HG03342 (cell line): ENCODE data around the gene BRPF1.
A peak's percentile ranks its signal among the peaks of the same experiment; 100 is the strongest.

Experiments used
- ATAC-seq: cut with Tn5 transposase; IDR thresholded peaks from one replicate; pipeline ENCODE4 v1.9.1; 2021; ENCODE audit warnings: mild to moderate bottlenecking, moderate library complexity; ENCODE audit not compliant: unreplicated experiment

The BRPF1 gene, protein sequence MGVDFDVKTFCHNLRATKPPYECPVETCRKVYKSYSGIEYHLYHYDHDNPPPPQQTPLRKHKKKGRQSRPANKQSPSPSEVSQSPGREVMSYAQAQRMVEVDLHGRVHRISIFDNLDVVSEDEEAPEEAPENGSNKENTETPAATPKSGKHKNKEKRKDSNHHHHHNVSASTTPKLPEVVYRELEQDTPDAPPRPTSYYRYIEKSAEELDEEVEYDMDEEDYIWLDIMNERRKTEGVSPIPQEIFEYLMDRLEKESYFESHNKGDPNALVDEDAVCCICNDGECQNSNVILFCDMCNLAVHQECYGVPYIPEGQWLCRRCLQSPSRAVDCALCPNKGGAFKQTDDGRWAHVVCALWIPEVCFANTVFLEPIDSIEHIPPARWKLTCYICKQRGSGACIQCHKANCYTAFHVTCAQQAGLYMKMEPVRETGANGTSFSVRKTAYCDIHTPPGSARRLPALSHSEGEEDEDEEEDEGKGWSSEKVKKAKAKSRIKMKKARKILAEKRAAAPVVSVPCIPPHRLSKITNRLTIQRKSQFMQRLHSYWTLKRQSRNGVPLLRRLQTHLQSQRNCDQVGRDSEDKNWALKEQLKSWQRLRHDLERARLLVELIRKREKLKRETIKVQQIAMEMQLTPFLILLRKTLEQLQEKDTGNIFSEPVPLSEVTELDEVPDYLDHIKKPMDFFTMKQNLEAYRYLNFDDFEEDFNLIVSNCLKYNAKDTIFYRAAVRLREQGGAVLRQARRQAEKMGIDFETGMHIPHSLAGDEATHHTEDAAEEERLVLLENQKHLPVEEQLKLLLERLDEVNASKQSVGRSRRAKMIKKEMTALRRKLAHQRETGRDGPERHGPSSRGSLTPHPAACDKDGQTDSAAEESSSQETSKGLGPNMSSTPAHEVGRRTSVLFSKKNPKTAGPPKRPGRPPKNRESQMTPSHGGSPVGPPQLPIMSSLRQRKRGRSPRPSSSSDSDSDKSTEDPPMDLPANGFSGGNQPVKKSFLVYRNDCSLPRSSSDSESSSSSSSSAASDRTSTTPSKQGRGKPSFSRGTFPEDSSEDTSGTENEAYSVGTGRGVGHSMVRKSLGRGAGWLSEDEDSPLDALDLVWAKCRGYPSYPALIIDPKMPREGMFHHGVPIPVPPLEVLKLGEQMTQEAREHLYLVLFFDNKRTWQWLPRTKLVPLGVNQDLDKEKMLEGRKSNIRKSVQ (N-terminal part only)

GRCh38 chr3:9731206-9732079 is at the start of gene BRPF1:
BRPF1 (plus strand) TSS chr3:9731735; CDS start chr3:9734141, 2,406 bp downstream.
- ATAC-seq: peak; percentile 92

GRCh38 chr3:9682096-9682495 is 49.4 kb upstream of the BRPF1 start:
- ATAC-seq: no peak

- no peak for ATAC-seq
Observed at GRCh38 chr3:9683426-9683825, 48.1 kb upstream of the BRPF1 start.

DNA sequence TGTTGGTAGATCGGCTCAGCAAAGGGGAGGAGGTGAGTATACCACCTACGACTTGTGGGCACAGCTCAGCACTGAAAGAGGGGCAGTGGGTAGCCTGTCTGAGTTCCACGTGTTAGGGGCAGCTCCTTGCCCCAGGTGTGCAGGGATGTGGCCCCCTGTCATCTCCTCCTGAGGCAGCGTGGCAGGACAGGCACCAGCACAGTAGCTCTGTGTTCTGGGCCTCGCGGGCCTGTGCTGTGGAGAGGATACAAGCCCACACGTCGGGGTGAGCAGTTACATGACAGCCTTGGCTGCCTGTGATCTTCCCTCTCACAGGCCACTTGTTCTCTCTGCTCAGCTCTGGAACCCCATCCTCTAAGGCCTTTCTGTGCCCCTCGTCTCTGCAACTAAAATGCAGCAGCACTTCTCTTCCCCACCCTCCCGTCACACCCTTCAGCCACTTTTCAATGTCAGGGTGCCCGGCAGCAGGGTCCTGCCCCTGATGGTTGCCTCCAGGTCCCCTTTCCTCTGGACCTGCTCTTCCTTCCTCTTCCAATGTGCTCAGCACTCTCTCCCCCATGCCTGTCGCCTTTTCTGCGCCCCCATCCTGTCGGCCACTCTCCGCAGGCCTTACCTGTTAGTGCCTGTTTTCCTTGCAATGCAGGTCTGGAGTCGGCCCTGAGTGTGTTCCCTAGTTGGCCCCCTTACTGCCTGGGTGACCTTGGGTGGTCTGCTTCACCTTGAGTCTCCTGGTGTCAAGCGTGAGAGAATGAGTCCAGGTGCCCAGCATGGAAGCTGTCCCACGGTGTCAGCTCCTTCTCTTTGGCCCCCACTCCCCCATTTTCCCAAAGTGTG is 46.1 kb upstream of the BRPF1 start:
- no peak for ATAC-seq

DNA sequence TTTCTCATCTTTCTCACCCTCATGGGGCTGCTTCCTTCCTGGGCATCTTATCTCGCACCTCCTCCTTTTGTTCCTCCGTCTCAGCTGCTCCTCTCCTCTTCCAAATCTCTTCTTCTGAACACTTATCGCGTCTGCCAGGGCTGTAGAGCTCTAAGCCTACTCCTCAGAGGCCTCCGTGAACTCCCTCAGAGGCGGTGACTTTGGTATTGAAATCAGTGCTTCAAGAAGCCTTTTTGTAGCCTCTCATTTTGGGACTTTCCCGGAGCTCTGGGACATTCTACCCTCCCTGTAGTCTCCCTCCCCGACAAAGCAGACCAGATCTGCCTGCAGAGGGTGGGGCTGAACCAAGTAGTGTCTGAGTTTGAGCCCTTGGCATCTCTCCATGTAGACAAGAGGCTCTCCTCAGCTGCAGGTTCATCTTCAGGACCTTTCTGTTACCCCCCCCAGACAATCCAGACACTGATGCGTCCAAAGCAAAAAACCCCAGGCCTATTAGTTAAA is 45.4 kb upstream of the BRPF1 start:
- no peak for ATAC-seq

DNA sequence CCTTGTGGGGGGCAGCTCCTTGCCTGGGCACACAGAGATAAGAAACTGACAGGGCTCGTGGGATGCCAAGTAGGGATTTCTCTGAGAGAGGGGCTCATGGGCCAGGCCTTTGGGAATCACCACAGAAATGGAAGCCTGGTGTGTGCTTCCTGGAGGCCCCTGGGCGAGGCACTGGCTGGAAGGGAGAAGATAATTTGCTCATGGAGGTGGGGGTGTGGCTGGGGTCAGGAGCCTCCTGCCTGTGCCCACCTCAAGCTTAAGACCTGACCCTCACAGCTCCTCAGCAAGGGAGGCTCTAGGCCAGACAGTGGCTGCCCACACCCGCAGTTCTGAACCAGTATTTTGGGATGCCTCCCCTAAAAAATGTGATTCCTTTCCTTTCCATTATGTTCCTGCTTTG is 44.8 kb upstream of the BRPF1 start:
- ATAC-seq: no peak

- ATAC-seq: no peak
Observed at GRCh38 chr3:9687514-9687913, 44.0 kb upstream of the BRPF1 start.

- ATAC-seq: no peak
Observed at GRCh38 chr3:9688961-9689360, 42.6 kb upstream of the BRPF1 start.

- ATAC-seq: no peak
Observed at GRCh38 chr3:9689757-9690156, 41.8 kb upstream of the BRPF1 start.

- peak; percentile 98 for ATAC-seq
Observed at GRCh38 chr3:9690451-9691450, 40.8 kb upstream of the BRPF1 start.

- ATAC-seq: no peak
Observed at GRCh38 chr3:9691636-9692035, 39.9 kb upstream of the BRPF1 start.

- ATAC-seq: no peak
Observed at GRCh38 chr3:9692416-9692815, 39.1 kb upstream of the BRPF1 start.

DNA sequence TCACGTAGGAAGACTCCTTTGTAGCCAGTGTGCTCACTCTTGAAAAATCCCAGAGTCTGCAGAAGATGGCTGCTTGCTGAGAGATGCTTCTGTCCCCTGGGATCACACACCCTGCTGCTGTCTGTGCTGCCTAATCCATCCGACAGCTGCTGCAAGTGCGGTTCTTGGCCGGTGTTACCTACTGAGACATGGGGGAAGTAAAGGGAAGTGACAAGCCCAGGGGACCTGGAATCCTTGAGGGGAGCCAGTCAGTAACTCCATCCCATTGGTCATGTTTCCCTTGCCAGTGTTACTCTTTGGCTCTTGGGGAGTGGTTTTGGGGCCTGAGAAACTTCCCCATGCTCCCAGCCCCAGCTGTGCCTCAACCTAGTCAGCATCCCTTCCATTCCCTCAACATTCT is 36.2 kb upstream of the BRPF1 start:
- ATAC-seq: no peak

DNA sequence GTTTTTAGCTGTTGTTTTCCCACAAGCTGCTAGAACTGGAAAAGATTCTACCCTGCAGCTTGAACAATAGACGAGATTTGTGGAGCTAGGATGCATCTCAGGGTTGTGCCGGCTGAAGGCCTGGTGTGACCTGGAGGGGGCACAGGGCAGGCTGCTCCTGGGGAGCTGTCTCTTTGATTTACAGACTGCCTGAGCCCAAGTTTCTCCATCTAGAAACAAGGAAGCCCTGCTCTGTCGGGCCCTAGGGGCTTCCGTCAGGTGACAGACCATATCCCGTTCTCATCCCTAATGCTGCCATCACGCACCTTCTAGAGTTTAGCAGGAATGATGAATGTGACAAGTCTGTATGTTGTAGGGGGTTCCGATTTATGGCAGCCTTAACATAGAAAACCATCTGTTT is 35.8 kb upstream of the BRPF1 start:
- ATAC-seq: no peak

DNA sequence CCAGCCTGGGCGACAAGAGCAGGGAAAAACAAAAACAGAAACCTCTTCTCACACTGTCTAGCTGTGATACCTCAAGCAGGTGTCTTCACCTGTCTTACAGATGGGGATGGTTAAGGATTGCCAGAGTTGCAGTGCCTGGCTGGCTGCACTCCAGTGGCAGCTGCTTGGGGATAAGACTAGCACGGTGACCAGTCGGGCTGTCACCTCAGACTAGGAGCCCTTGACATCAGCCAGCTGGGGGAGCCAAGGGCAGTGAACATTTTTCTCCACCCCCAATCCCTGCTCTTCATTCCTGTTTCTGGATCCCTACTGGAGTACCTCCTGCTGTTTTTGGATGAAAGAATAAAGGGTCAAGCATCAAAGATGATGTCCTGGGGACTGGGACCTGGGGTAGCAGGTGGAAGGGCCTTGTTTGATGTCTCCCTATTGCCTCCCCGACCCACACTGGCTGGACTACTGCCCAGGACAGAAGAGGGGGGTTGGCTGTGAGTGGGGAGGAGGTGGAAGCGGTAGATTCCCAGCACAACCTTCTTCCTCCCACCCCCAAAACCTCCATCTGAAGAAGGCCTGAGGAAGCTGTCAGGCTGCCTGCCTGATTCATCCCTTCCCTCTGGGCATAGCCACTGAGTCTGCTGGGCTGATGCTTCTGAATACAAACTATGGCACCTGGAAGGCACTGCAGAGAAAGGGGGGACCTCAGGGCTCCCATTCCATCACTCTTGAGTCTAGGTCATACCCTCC is 34.9 kb upstream of the BRPF1 start:
- no peak for ATAC-seq

DNA sequence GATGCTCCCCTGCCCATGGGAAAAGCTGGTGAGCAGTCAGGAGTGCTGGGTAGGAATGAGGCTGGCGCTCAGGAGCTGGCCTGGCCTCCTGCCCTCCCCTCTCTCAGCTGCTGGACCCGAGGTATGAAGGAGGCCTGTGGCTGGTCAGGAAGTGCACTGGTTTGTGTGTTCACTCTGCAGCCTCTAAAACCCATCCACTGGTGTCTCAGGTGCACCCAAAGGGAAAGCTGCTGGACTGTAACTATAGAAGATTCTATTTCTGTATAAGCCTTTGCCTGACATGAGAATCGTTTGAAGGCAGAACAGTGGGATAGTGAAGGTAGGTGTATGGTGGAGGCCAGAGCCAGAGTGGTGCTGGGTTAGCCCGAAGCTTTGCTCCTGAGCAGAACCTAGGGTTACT is 33.6 kb upstream of the BRPF1 start:
- no peak for ATAC-seq

DNA sequence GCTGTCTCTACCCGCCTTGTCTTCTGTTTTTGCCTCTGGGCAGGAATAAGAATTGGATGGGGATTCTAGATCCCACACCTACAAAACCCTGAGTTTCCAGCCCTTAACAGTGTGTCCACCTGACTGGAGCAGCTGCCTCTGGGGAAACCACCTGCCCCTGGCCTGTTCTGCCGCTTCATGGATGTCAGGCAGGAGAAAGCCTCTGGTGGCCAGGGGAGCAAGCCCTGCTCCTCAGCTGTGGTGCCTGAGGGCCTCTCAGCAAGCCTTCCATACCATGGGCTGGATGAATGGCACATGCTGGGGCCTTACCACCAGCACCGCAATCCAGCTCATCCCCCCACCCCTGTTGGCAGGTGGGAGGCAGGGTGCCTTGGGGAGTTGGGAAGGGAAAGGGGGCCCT is 33.2 kb upstream of the BRPF1 start:
- no peak for ATAC-seq
